ENCODE measurements around the gene RNF123. TPM values are rescaled to one million over a fixed set of nuclear protein-coding genes. Genes with fewer than 3 reads are reported as not detected.
"Not testable (repeated sequence)": the region's sequence is repeated elsewhere in the genome, so short reads cannot be mapped to it uniquely, and the experiment has no call there.

The RNF123 gene
- total RNA-seq, 2 experiments from 2014 or later: 22.0 to 31.7 TPM

GRCh38 chr3:49685846-49686245, 3.5 kb upstream of the RNF123 start:
- H3K4me3 Mint-ChIP-seq, ATAC-seq, H3K9me3 Mint-ChIP-seq: not testable (repeated sequence)

DNA sequence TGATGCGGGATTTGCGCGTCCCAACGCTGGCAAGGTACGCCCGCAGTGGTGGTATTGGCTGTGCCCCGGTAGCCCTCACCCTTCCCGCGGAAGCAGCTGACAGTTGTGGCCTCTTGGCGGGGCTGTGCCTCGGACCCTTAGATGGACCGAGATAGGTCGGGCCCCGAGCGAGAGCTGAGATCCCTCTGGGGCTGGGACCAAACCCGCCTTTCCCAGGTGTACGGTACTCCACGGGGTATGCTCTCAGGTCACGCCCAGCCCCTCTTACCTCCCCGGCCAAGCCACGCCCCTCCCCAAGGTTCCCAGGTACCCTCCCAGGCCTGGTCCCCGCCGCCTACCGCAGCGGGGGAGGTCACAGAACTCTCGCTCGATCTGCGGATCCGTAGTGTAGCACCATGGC, 3.0 kb upstream of the RNF123 start:
- H3K27me3 Mint-ChIP-seq; H3K27ac Mint-ChIP-seq; intact Hi-C loops (cut with micrococcal nuclease); ATAC-seq; H3K36me3 Mint-ChIP-seq (ENCODE audit: low read depth); POLR2A ChIA-PET; DNase-seq; H3K9me3 Mint-ChIP-seq; CTCF ChIA-PET: not testable (repeated sequence)
- H3K4me1 Mint-ChIP-seq (ENCODE audit: low read depth): peaks cover 19% of the 10 kb centered on the region
- H3K4me3 Mint-ChIP-seq: peak overlapping the region; percentile 62

More at GRCh38 chr3:49685846-49686245, 3.5 kb upstream of the RNF123 start:
- POLR2A ChIA-PET; intact Hi-C loops (cut with micrococcal nuclease); H3K27me3 Mint-ChIP-seq; H3K36me3 Mint-ChIP-seq (ENCODE audit: low read depth); CTCF ChIA-PET; H3K27ac Mint-ChIP-seq: not testable (repeated sequence)
- H3K4me1 Mint-ChIP-seq (ENCODE audit: low read depth): peaks cover 16% of the 10 kb centered on the region
- DNase-seq: peak; percentile 34

- ATAC-seq: peak; percentile 41
- Mint-ChIP-seq H3K4me1 (ENCODE audit: low read depth) (peaks cover 19% of the 10 kb centered on the region), H3K4me3 (peak overlapping the region; percentile 62)
- peak; percentile 71 for DNase-seq
- H3K36me3 Mint-ChIP-seq (ENCODE audit: low read depth); H3K27ac Mint-ChIP-seq; H3K27me3 Mint-ChIP-seq; H3K9me3 Mint-ChIP-seq; POLR2A ChIA-PET; CTCF ChIA-PET; intact Hi-C loops (cut with micrococcal nuclease): not testable (repeated sequence)
These were observed 2.5 kb upstream of the RNF123 start for GRCh38 chr3:49686769-49687423.

GRCh38 chr3:49687424-49687795, 1.9 kb upstream of the RNF123 start:
- H3K27me3 Mint-ChIP-seq; DNase-seq; intact Hi-C loops (cut with micrococcal nuclease); CTCF ChIA-PET; H3K4me3 Mint-ChIP-seq; H3K27ac Mint-ChIP-seq; POLR2A ChIA-PET; H3K36me3 Mint-ChIP-seq (ENCODE audit: low read depth); ATAC-seq; H3K9me3 Mint-ChIP-seq: not testable (repeated sequence)
- peaks cover 21% of the 10 kb centered on the region for H3K4me1 Mint-ChIP-seq (ENCODE audit: low read depth)

DNA sequence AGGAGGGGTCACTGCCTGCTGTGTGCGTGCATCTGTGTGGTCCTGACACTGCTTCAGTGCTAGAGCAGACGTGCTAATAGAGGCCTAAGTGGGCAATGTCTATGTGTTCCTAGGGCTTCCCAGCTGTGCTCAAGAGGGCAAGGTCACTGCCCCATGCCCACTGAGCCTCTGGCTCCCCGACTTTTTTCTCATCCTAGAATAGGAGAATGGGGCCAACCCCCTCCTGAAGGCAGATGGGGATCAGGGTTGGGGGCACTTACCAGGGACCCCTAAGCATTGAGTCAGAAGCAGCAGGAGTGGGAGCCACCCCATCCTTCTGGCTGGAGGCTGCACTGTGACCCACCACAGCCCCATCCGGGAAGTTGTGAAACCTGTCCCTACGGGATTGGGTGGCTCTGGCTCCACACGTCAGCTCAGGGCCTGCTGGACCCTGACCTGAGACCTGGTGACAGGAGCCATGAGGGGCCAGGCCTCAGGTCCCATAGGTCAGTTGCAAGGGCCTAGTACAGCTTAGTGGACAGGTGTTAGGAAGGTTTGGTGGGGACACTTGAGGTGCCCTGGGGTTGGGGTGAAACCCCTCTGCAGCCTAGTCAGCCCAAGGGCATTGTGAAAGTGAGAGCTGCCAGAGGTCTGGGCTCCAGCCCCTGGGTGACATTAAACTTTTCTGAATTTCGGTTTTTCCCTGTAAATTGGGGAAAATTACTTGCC, 865 bp upstream of the RNF123 start:
- ATAC-seq; H3K36me3 Mint-ChIP-seq (ENCODE audit: low read depth); H3K9me3 Mint-ChIP-seq; intact Hi-C loops (cut with micrococcal nuclease); DNase-seq; H3K27me3 Mint-ChIP-seq: not testable (repeated sequence)
- POLR2A ChIA-PET: interaction anchor here (0.7 kb wide), 1 partner anchor 15 kb away, joined by 4 read pairs; no protein-coding TSS in a partner anchor
- Mint-ChIP-seq H3K27ac (peak overlapping the region; percentile 94), H3K4me3 (peak overlapping the region; percentile 97), H3K4me1 (ENCODE audit: low read depth) (peaks cover 22% of the 10 kb centered on the region)
- CTCF ChIA-PET: interaction anchor here (1.2 kb wide), 1 partner anchor 148 kb away, joined by 5 read pairs; no protein-coding TSS in a partner anchor

- H3K4me3 Mint-ChIP-seq: peak overlapping the region; percentile 97
- H3K36me3 Mint-ChIP-seq (ENCODE audit: low read depth); intact Hi-C loops (cut with micrococcal nuclease); ATAC-seq; H3K27me3 Mint-ChIP-seq; H3K9me3 Mint-ChIP-seq; DNase-seq: not testable (repeated sequence)
- ChIA-PET CTCF (interaction anchor here (1.2 kb wide), 1 partner anchor 150 kb away, joined by 5 read pairs; no protein-coding TSS in a partner anchor), POLR2A (interaction anchor here (0.6 to 1.0 kb wide), 2 partner anchors 28 to 150 kb away, joined by 3 to 4 read pairs; no protein-coding TSS in a partner anchor)
- peaks cover 22% of the 10 kb centered on the region for H3K4me1 Mint-ChIP-seq (ENCODE audit: low read depth)
- H3K27ac Mint-ChIP-seq: peak overlapping the region; percentile 94
These were observed 709 bp downstream of the RNF123 start for GRCh38 chr3:49689908-49690624.

- H3K4me1 Mint-ChIP-seq (ENCODE audit: low read depth): peaks cover 19% of the 10 kb centered on the region
- DNase-seq; H3K27ac Mint-ChIP-seq; H3K9me3 Mint-ChIP-seq; CTCF ChIA-PET; ATAC-seq; H3K36me3 Mint-ChIP-seq (ENCODE audit: low read depth); intact Hi-C loops (cut with micrococcal nuclease); H3K27me3 Mint-ChIP-seq: not testable (repeated sequence)
- peak overlapping the region; percentile 97 for H3K4me3 Mint-ChIP-seq
- POLR2A ChIA-PET: interaction anchor here (0.6 kb wide), 1 partner anchor 27 kb away, joined by 3 read pairs; no protein-coding TSS in a partner anchor
These were observed 1.5 kb downstream of the RNF123 start for GRCh38 chr3:49690856-49691255.

- CTCF ChIA-PET; H3K36me3 Mint-ChIP-seq (ENCODE audit: low read depth); POLR2A ChIA-PET; ATAC-seq; H3K4me3 Mint-ChIP-seq; H3K27me3 Mint-ChIP-seq; H3K9me3 Mint-ChIP-seq; DNase-seq; intact Hi-C loops (cut with micrococcal nuclease); H3K27ac Mint-ChIP-seq: not testable (repeated sequence)
- peaks cover 19% of the 10 kb centered on the region for H3K4me1 Mint-ChIP-seq (ENCODE audit: low read depth)
These were observed 2.1 kb downstream of the RNF123 start for GRCh38 chr3:49691481-49691880.

DNA sequence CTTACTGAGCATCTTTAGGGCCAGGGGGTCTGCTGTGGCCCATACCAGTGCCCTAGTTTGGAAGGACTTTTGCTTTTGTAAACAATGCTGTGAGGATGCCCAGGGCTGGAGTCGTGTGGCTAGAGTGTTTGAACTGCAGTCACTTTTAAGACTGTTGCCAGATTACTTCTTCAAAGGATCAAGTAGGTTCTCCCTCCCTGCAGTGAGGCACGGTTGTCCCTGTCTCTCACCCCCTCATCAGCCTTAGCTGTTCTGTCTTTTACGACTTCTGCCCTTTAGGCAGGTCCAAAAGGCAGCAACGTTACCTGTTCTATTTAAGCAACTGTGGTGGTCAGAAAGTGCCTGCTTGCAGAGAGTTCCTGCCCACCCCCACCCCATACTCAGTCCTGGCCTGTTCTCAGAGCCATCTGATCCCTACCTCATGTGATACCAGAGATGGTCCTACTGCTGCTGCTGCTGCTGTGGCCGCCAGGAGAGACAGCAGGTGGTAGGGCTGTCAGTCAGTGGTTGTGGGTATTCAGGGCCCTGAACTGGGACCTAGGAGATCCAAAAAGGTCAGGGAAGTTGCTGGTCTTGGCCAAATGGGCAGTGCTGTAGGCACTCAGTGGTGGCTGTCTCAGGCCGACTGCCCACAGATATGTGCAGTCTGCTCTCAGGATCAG, 5.2 kb downstream of the RNF123 start:
- DNase-seq; H3K4me3 Mint-ChIP-seq; POLR2A ChIA-PET; H3K9me3 Mint-ChIP-seq; H3K36me3 Mint-ChIP-seq (ENCODE audit: low read depth); intact Hi-C loops (cut with micrococcal nuclease); ATAC-seq; H3K27ac Mint-ChIP-seq; H3K27me3 Mint-ChIP-seq; CTCF ChIA-PET: not testable (repeated sequence)
- H3K4me1 Mint-ChIP-seq (ENCODE audit: low read depth): peaks cover 13% of the 10 kb centered on the region

DNA sequence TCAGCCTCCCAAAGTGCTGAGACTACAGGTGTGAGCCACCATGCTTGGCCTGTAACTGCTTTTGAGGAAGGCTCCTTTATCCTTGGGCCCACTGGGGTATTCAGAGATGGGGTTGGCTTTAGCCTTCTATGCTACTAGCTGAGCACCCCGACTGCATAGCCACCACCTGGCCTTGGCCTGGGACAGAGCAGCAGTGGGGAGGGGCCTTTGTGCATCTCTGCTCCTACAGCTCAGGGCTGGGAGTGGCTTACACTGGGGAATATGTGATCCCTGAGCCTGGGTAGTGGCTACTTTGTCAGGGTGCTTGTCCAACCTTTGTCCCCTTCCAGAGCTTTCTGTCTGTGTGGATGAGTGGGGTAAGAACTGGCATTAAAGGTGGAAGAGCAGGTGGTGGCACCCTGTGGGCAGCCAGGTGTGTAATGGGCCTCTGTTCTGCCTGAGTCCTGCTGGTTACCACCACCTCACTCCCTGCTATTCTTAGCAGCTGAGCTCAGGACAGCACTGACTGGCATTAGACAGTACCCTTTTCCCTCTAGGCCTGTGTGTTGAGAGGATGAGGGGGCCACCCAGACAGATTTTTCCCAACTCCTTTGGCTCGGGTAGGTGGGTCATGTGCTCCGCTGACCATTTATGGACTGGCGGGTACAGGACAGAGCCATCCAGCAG, 6.1 kb downstream of the RNF123 start:
- intact Hi-C loops (cut with micrococcal nuclease); DNase-seq; ATAC-seq; H3K4me3 Mint-ChIP-seq; POLR2A ChIA-PET; CTCF ChIA-PET; H3K27me3 Mint-ChIP-seq; H3K36me3 Mint-ChIP-seq (ENCODE audit: low read depth); H3K4me1 Mint-ChIP-seq (ENCODE audit: low read depth); H3K27ac Mint-ChIP-seq; H3K9me3 Mint-ChIP-seq: not testable (repeated sequence)

Measured in activated CD8-positive, alpha-beta T cell treated with anti-CD3 and anti-CD28 coated beads for 36 hours (primary cell).